ENCODE data around the gene COL4A1. TPM values are rescaled to one million over a fixed set of nuclear protein-coding genes. Genes with fewer than 3 reads are reported as not detected.

Gene COL4A1
- total and polyA plus RNA-seq, 2 of the 13 experiments (the other 11 are each of a cell fraction or from before 2014, with no cell fraction given), result not detected

- Histone ChIP-seq H3K4me2 (ENCODE audit: low read depth, low read length) (no peak overlapping the region), H3K9me3 (ENCODE audit: low read length) (no peaks in the 10 kb centered on the region), H3K9ac (ENCODE audit: insufficient read depth, low read depth, low read length) (no peak overlapping the region), H3K4me3 (replicated peaks in 1 of 3; ENCODE audit: insufficient read depth in 1 of 3, low read depth in 2 of 3, low read length in 3 of 3) (no peak overlapping the region), H3K79me2 (ENCODE audit: insufficient read depth, low read length) (no peaks in the 10 kb centered on the region), H3K27me3 (ENCODE audit: control insufficient read depth in 1 of 2, insufficient read depth in 2 of 2, low read length in 2 of 2) (peaks cover 0 to 36% of the 10 kb centered on the region in 2 experiments; a peak in 3 of 5 replicates), H3K4me1 (ENCODE audit: insufficient read depth, low read length) (peaks cover 5% of the 10 kb centered on the region; the same call in 1 of the 2 replicates), H3K27ac (ENCODE audit: extremely low read length, insufficient read depth, low read length) (no peak overlapping the region), H4K20me1 (ENCODE audit: insufficient read depth, low read length) (no peaks in the 10 kb centered on the region), H2AFZ (ENCODE audit: low read length) (no peak overlapping the region), H3K36me3 (replicated peaks in 1 of 2; ENCODE audit: control insufficient read depth in 1 of 2, insufficient read depth in 2 of 2, low read length in 2 of 2) (no peaks in the 10 kb centered on the region)
- no peak for DNase-seq (ENCODE audit: low spot score)
- POLR2A ChIA-PET, result no interaction called here
- TF ChIP-seq MNT (IDR thresholded peaks at IDR 0.05) (peak; percentile 83), YEATS2 (CRISPR knock-in tag; IDR thresholded peaks at IDR 0.05; ENCODE audit: borderline replicate concordance) (no peak), ZNF34 (CRISPR knock-in tag; IDR thresholded peaks at IDR 0.05; ENCODE audit: borderline replicate concordance) (no peak), MXI1 (IDR thresholded peaks at IDR 0.05; ENCODE audit: borderline replicate concordance, low read depth, low read length) (no peak), ZNF546 (CRISPR knock-in tag; conservative IDR thresholded peaks at IDR 0.05) (no peak), THRA (CRISPR knock-in tag; IDR thresholded peaks at IDR 0.05; ENCODE audit: borderline replicate concordance) (no peak)
- no peak for ATAC-seq
- CTCF ChIA-PET (ENCODE audit: low intra/inter-chr PET ratio, low total read pairs), result no interaction called here
- no peak for FAIRE-seq
- intact Hi-C loops (cut with micrococcal nuclease; ENCODE audit: unreplicated experiment), result no loop called here
- BruUV-seq (replicated peaks), result no TSS peak
- 55% methylated on average over 10 of the region's 10 CpGs for WGBS (ENCODE audit: low lambda C conversion rate)
- in situ Hi-C loops (cut with HindIII; ENCODE audit: extremely low pct_ligation_motif_present, low pct_unique_long_range_greater_than_20kb), result no loop called here
Observed at GRCh38 chr13:110133425-110134235, 173.3 kb downstream of the COL4A1 start.
